ENCODE measurements around the gene ACOT9. TPM values are rescaled to one million over a fixed set of nuclear protein-coding genes. Genes with fewer than 3 reads are reported as not detected.
"Not testable (repeated sequence)": the region's sequence is repeated elsewhere in the genome, so short reads cannot be mapped to it uniquely, and the experiment has no call there.

ACOT9 gene
- total and polyA plus RNA-seq, 4 donors, result 27.3 to 42.7 (median 42.2) TPM

GRCh38 chrX:23726191-23726590 lies 16.9 kb downstream of the ACOT9 start:
- H3K9me3 ChIP-seq (ENCODE audit: control insufficient read depth, insufficient read depth, low read length), result no peaks in the 10 kb centered on the region
- no peak for DNase-seq (ENCODE audit: low read depth in 4 of 6, low spot score in 6 of 6)
- 56% methylated on average over 6 of the region's 6 CpGs for WGBS (ENCODE audit: insufficient coverage)
- H3K4me1 ChIP-seq (ENCODE audit: control insufficient read depth, insufficient read depth, low read length), result no peaks in the 10 kb centered on the region
- no peak overlapping the region for H3K4me3 ChIP-seq (ENCODE audit: low read depth, low read length)
- no peaks in the 10 kb centered on the region for H3K27me3 ChIP-seq (ENCODE audit: control insufficient read depth, insufficient read depth, low read length)
- H3K27ac ChIP-seq (ENCODE audit: low read depth, low read length), result no peak overlapping the region
- H3K36me3 ChIP-seq (ENCODE audit: control insufficient read depth, insufficient read depth, low read length), result no peaks in the 10 kb centered on the region

GRCh38 chrX:23720117-23720677 lies 22.9 kb downstream of the ACOT9 start:
- Histone ChIP-seq H3K4me1 (ENCODE audit: control insufficient read depth, insufficient read depth, low read length) (peaks cover 2% of the 10 kb centered on the region), H3K27me3 (ENCODE audit: control insufficient read depth, insufficient read depth, low read length) (peaks cover 4% of the 10 kb centered on the region), H3K36me3 (ENCODE audit: control insufficient read depth, insufficient read depth, low read length) (peaks cover 5% of the 10 kb centered on the region), H3K27ac (ENCODE audit: low read depth, low read length) (no peak overlapping the region), H3K4me3 (ENCODE audit: low read depth, low read length) (no peak overlapping the region), H3K9me3 (ENCODE audit: control insufficient read depth, insufficient read depth, low read length) (no peaks in the 10 kb centered on the region)
- DNase-seq (ENCODE audit: low read depth in 4 of 6, low spot score in 6 of 6), result no peak
- WGBS (ENCODE audit: insufficient coverage), result 90% methylated on average over 6 of the region's 8 CpGs

- no CpG with 5 or more reads among the region's 5 CpGs for WGBS (ENCODE audit: insufficient coverage)
- Histone ChIP-seq H3K9me3 (ENCODE audit: control insufficient read depth, insufficient read depth, low read length) (no peaks in the 10 kb centered on the region), H3K4me1 (ENCODE audit: control insufficient read depth, insufficient read depth, low read length) (no peaks in the 10 kb centered on the region), H3K4me3 (ENCODE audit: low read depth, low read length) (no peak overlapping the region), H3K27me3 (ENCODE audit: control insufficient read depth, insufficient read depth, low read length) (peaks cover 2% of the 10 kb centered on the region), H3K36me3 (ENCODE audit: control insufficient read depth, insufficient read depth, low read length) (no peaks in the 10 kb centered on the region), H3K27ac (ENCODE audit: low read depth, low read length) (no peak overlapping the region)
- no peak for DNase-seq (ENCODE audit: low read depth in 4 of 6, low spot score in 6 of 6)
Measured at GRCh38 chrX:23705235-23705634, 37.8 kb downstream of the ACOT9 start.

- no peak overlapping the region for H3K27ac ChIP-seq (ENCODE audit: low read depth, low read length)
- no peak for DNase-seq (ENCODE audit: low read depth in 4 of 6, low spot score in 6 of 6)
- H3K9me3 ChIP-seq (ENCODE audit: control insufficient read depth, insufficient read depth, low read length), result no peaks in the 10 kb centered on the region
- H3K27me3 ChIP-seq (ENCODE audit: control insufficient read depth, insufficient read depth, low read length), result no peaks in the 10 kb centered on the region
- H3K4me1 ChIP-seq (ENCODE audit: control insufficient read depth, insufficient read depth, low read length), result no peaks in the 10 kb centered on the region
- no CpG with 5 or more reads among the region's 5 CpGs for WGBS (ENCODE audit: insufficient coverage)
- H3K4me3 ChIP-seq (ENCODE audit: low read depth, low read length), result no peak overlapping the region
- H3K36me3 ChIP-seq (ENCODE audit: control insufficient read depth, insufficient read depth, low read length), result no peaks in the 10 kb centered on the region
Measured at GRCh38 chrX:23704673-23705206, 38.3 kb downstream of the ACOT9 start.

GRCh38 chrX:23699636-23700194 lies 43.4 kb downstream of the ACOT9 start:
- Histone ChIP-seq H3K36me3 (ENCODE audit: control insufficient read depth, insufficient read depth, low read length) (no peaks in the 10 kb centered on the region), H3K4me1 (ENCODE audit: control insufficient read depth, insufficient read depth, low read length) (no peaks in the 10 kb centered on the region), H3K9me3 (ENCODE audit: control insufficient read depth, insufficient read depth, low read length) (no peaks in the 10 kb centered on the region), H3K27ac (ENCODE audit: low read depth, low read length) (no peak overlapping the region), H3K4me3 (ENCODE audit: low read depth, low read length) (no peak overlapping the region), H3K27me3 (ENCODE audit: control insufficient read depth, insufficient read depth, low read length) (no peaks in the 10 kb centered on the region)
- WGBS (ENCODE audit: insufficient coverage), result 60% methylated on average over 12 of the region's 16 CpGs
- no peak for DNase-seq (ENCODE audit: low read depth in 4 of 6, low spot score in 6 of 6)

GRCh38 chrX:23694606-23695005 lies 48.5 kb downstream of the ACOT9 start:
- DNase-seq (ENCODE audit: low read depth in 4 of 6, low spot score in 6 of 6), result peak; percentile 2 to 77 (median 38)
- H3K36me3 ChIP-seq (ENCODE audit: control insufficient read depth, insufficient read depth, low read length), result no peaks in the 10 kb centered on the region
- H3K4me1 ChIP-seq (ENCODE audit: control insufficient read depth, insufficient read depth, low read length), result no peaks in the 10 kb centered on the region
- H3K9me3 ChIP-seq (ENCODE audit: control insufficient read depth, insufficient read depth, low read length), result no peaks in the 10 kb centered on the region
- no peak overlapping the region for H3K4me3 ChIP-seq (ENCODE audit: low read depth, low read length)
- H3K27me3 ChIP-seq (ENCODE audit: control insufficient read depth, insufficient read depth, low read length), result no peaks in the 10 kb centered on the region
- WGBS (ENCODE audit: insufficient coverage), result no CpG with 5 or more reads among the region's 8 CpGs
- H3K27ac ChIP-seq (ENCODE audit: low read depth, low read length), result no peak overlapping the region

- H3K27me3 ChIP-seq (ENCODE audit: control insufficient read depth, insufficient read depth, low read length), result no peaks in the 10 kb centered on the region
- no peak for DNase-seq (ENCODE audit: low read depth in 4 of 6, low spot score in 6 of 6)
- H3K36me3 ChIP-seq (ENCODE audit: control insufficient read depth, insufficient read depth, low read length), result no peaks in the 10 kb centered on the region
- H3K27ac ChIP-seq (ENCODE audit: low read depth, low read length), result no peak overlapping the region
- no peak overlapping the region for H3K4me3 ChIP-seq (ENCODE audit: low read depth, low read length)
- H3K4me1 ChIP-seq (ENCODE audit: control insufficient read depth, insufficient read depth, low read length), result no peaks in the 10 kb centered on the region
- no peaks in the 10 kb centered on the region for H3K9me3 ChIP-seq (ENCODE audit: control insufficient read depth, insufficient read depth, low read length)
- WGBS (ENCODE audit: insufficient coverage), result 71% methylated on average over 7 of the region's 8 CpGs
Measured at GRCh38 chrX:23692166-23692565, 50.9 kb downstream of the ACOT9 start.

GRCh38 chrX:23676486-23676885 lies 66.6 kb downstream of the ACOT9 start:
- not testable (repeated sequence) for H3K4me3 ChIP-seq (ENCODE audit: low read depth, low read length); H3K9me3 ChIP-seq (ENCODE audit: control insufficient read depth, insufficient read depth, low read length); DNase-seq (ENCODE audit: low read depth in 4 of 6, low spot score in 6 of 6); H3K36me3 ChIP-seq (ENCODE audit: control insufficient read depth, insufficient read depth, low read length); H3K27ac ChIP-seq (ENCODE audit: low read depth, low read length); H3K4me1 ChIP-seq (ENCODE audit: control insufficient read depth, insufficient read depth, low read length); H3K27me3 ChIP-seq (ENCODE audit: control insufficient read depth, insufficient read depth, low read length)
- no CpG with 5 or more reads among the region's 3 CpGs for WGBS (ENCODE audit: insufficient coverage)

GRCh38 chrX:23673108-23673507 lies 70.0 kb downstream of the ACOT9 start:
- no peak overlapping the region for H3K4me3 ChIP-seq (ENCODE audit: low read depth, low read length)
- H3K27me3 ChIP-seq (ENCODE audit: control insufficient read depth, insufficient read depth, low read length), result peaks cover 6% of the 10 kb centered on the region
- DNase-seq (ENCODE audit: low read depth in 4 of 6, low spot score in 6 of 6), result no peak
- H3K27ac ChIP-seq (ENCODE audit: low read depth, low read length), result no peak overlapping the region
- 60% methylated on average over 1 of the region's 3 CpGs for WGBS (ENCODE audit: insufficient coverage)
- no peaks in the 10 kb centered on the region for H3K4me1 ChIP-seq (ENCODE audit: control insufficient read depth, insufficient read depth, low read length)
- H3K9me3 ChIP-seq (ENCODE audit: control insufficient read depth, insufficient read depth, low read length), result no peaks in the 10 kb centered on the region
- no peaks in the 10 kb centered on the region for H3K36me3 ChIP-seq (ENCODE audit: control insufficient read depth, insufficient read depth, low read length)

- 80% methylated on average over 1 of the region's 1 CpG for WGBS (ENCODE audit: insufficient coverage)
- Histone ChIP-seq H3K27ac (ENCODE audit: low read depth, low read length) (no peak overlapping the region), H3K9me3 (ENCODE audit: control insufficient read depth, insufficient read depth, low read length) (no peaks in the 10 kb centered on the region), H3K4me3 (ENCODE audit: low read depth, low read length) (no peak overlapping the region), H3K4me1 (ENCODE audit: control insufficient read depth, insufficient read depth, low read length) (no peaks in the 10 kb centered on the region), H3K27me3 (ENCODE audit: control insufficient read depth, insufficient read depth, low read length) (peaks cover 6% of the 10 kb centered on the region), H3K36me3 (ENCODE audit: control insufficient read depth, insufficient read depth, low read length) (no peaks in the 10 kb centered on the region)
- DNase-seq (ENCODE audit: low read depth in 4 of 6, low spot score in 6 of 6), result no peak
Measured at GRCh38 chrX:23670528-23670927, 72.5 kb downstream of the ACOT9 start.
